Fibroblast of the conjunctiva (primary cell): ENCODE measurements around the gene CTNNA1.

Source experiments
- DNase-seq: peaks from one replicate; pipeline ENCODE4 v3.0.0-alpha.2; 2010; ENCODE audit warnings: low read depth

CTNNA1 gene

GRCh38 chr5:138849882-138850281 lies 96.7 kb downstream of the CTNNA1 start:
- DNase-seq: no peak

- no peak for DNase-seq
Measured at GRCh38 chr5:138850865-138851435, 97.7 kb downstream of the CTNNA1 start.

GRCh38 chr5:138853132-138853531 lies 99.9 kb downstream of the CTNNA1 start:
- no peak for DNase-seq

GRCh38 chr5:138867011-138867410 lies 113.8 kb downstream of the CTNNA1 start:
- DNase-seq: no peak

GRCh38 chr5:138869038-138869437 lies 115.8 kb downstream of the CTNNA1 start:
- DNase-seq: no peak

- no peak for DNase-seq
Measured at GRCh38 chr5:138869763-138870500, 116.7 kb downstream of the CTNNA1 start.

- DNase-seq: no peak
Measured at GRCh38 chr5:138870611-138871010, 117.4 kb downstream of the CTNNA1 start.

- DNase-seq: no peak
Measured at GRCh38 chr5:138872841-138873465, 119.7 kb downstream of the CTNNA1 start.

- DNase-seq: no peak
Measured at GRCh38 chr5:138873466-138874221, 120.4 kb downstream of the CTNNA1 start.

GRCh38 chr5:138874241-138874640 lies 121.0 kb downstream of the CTNNA1 start:
- no peak for DNase-seq

- peak; percentile 60 for DNase-seq
Measured at GRCh38 chr5:138874771-138875551, 121.7 kb downstream of the CTNNA1 start, which contains the start of gene LRRTM2. LRRTM2 (minus strand) TSS chr5:138875335; CDS start chr5:138874911, 424 bp downstream.

- DNase-seq: no peak
Measured at GRCh38 chr5:138875552-138875875, 122.3 kb downstream of the CTNNA1 start.

GRCh38 chr5:138875946-138876345 lies 122.7 kb downstream of the CTNNA1 start:
- DNase-seq: no peak

GRCh38 chr5:138876811-138877210 lies 123.6 kb downstream of the CTNNA1 start:
- no peak for DNase-seq

- DNase-seq: no peak
Measured at GRCh38 chr5:138878437-138879235, 125.4 kb downstream of the CTNNA1 start.

- DNase-seq: no peak
Measured at GRCh38 chr5:138883211-138883610, 130.0 kb downstream of the CTNNA1 start.

GRCh38 chr5:138884094-138884493 lies 130.9 kb downstream of the CTNNA1 start:
- DNase-seq: no peak

GRCh38 chr5:138884554-138884953 lies 131.3 kb downstream of the CTNNA1 start:
- DNase-seq: no peak

- no peak for DNase-seq
Measured at GRCh38 chr5:138889994-138890393, 136.8 kb downstream of the CTNNA1 start.

GRCh38 chr5:138890644-138891043 lies 137.4 kb downstream of the CTNNA1 start:
- no peak for DNase-seq

- no peak for DNase-seq
Measured at GRCh38 chr5:138895918-138896317, 142.7 kb downstream of the CTNNA1 start.
